ENCODE measurements around the gene LAMC1.

The LAMC1 gene

GRCh38 chr1:183019860-183020259, 3.4 kb upstream of the LAMC1 start:
- WGBS (ENCODE audit: insufficient coverage, insufficient read length): no CpG with 5 or more reads among the region's 1 CpG
- Histone ChIP-seq H3K27me3 (ENCODE audit: control insufficient read depth, insufficient read depth, low read length) (no peaks in the 10 kb centered on the region), H3K27ac (ENCODE audit: low read length) (no peak overlapping the region), H3K4me3 (ENCODE audit: low read length) (no peak overlapping the region), H3K9me3 (ENCODE audit: control insufficient read depth, insufficient read depth, low read length) (no peaks in the 10 kb centered on the region), H3K4me1 (ENCODE audit: control insufficient read depth, insufficient read depth, low read length) (no peaks in the 10 kb centered on the region; the same call in 1 of the 2 replicates), H3K36me3 (ENCODE audit: control insufficient read depth, insufficient read depth, low read length) (no peaks in the 10 kb centered on the region)
- DNase-seq (ENCODE audit: low read depth, low spot score): no peak

- no peaks in the 10 kb centered on the region for H3K27me3 ChIP-seq (ENCODE audit: control insufficient read depth, insufficient read depth, low read length)
- no peak for DNase-seq (ENCODE audit: low read depth, low spot score)
- no CpG with 5 or more reads among the region's 11 CpGs for WGBS (ENCODE audit: insufficient coverage, insufficient read length)
- H3K4me3 ChIP-seq (ENCODE audit: low read length): no peak overlapping the region; the same call in 1 of the 2 replicates
- no peaks in the 10 kb centered on the region for H3K36me3 ChIP-seq (ENCODE audit: control insufficient read depth, insufficient read depth, low read length)
- H3K27ac ChIP-seq (ENCODE audit: low read length): no peak overlapping the region
- no peaks in the 10 kb centered on the region for H3K9me3 ChIP-seq (ENCODE audit: control insufficient read depth, insufficient read depth, low read length)
- H3K4me1 ChIP-seq (ENCODE audit: control insufficient read depth, insufficient read depth, low read length): no peaks in the 10 kb centered on the region; the same call in 1 of the 2 replicates
These were observed 1.6 kb upstream of the LAMC1 start for GRCh38 chr1:183021405-183022201.

GRCh38 chr1:183022202-183023145, 746 bp upstream of the LAMC1 start:
- Histone ChIP-seq H3K4me3 (ENCODE audit: low read length) (peak overlapping the region; percentile 70; the same call in 1 of the 2 replicates), H3K27me3 (ENCODE audit: control insufficient read depth, insufficient read depth, low read length) (no peaks in the 10 kb centered on the region), H3K27ac (ENCODE audit: low read length) (no peak overlapping the region), H3K4me1 (ENCODE audit: control insufficient read depth, insufficient read depth, low read length) (no peaks in the 10 kb centered on the region; the same call in 1 of the 2 replicates), H3K9me3 (ENCODE audit: control insufficient read depth, insufficient read depth, low read length) (no peaks in the 10 kb centered on the region), H3K36me3 (ENCODE audit: control insufficient read depth, insufficient read depth, low read length) (no peaks in the 10 kb centered on the region)
- no CpG with 5 or more reads among the region's 57 CpGs for WGBS (ENCODE audit: insufficient coverage, insufficient read length)
- peak; percentile 16 for DNase-seq (ENCODE audit: low read depth, low spot score)

- no CpG with 5 or more reads among the region's 68 CpGs for WGBS (ENCODE audit: insufficient coverage, insufficient read length)
These were observed 539 bp downstream of the LAMC1 start for GRCh38 chr1:183023601-183024316.

GRCh38 chr1:183024317-183025009, 1.2 kb downstream of the LAMC1 start:
- Histone ChIP-seq H3K36me3 (ENCODE audit: control insufficient read depth, insufficient read depth, low read length) (no peaks in the 10 kb centered on the region), H3K4me3 (ENCODE audit: low read length) (peak overlapping the region; percentile 90), H3K9me3 (ENCODE audit: control insufficient read depth, insufficient read depth, low read length) (no peaks in the 10 kb centered on the region), H3K27me3 (ENCODE audit: control insufficient read depth, insufficient read depth, low read length) (no peaks in the 10 kb centered on the region; the same call in 1 of the 2 replicates), H3K27ac (ENCODE audit: low read length) (no peak overlapping the region), H3K4me1 (ENCODE audit: control insufficient read depth, insufficient read depth, low read length) (no peaks in the 10 kb centered on the region; the same call in 1 of the 2 replicates)
- DNase-seq (ENCODE audit: low read depth, low spot score): no peak
- WGBS (ENCODE audit: insufficient coverage, insufficient read length): no CpG with 5 or more reads among the region's 14 CpGs

More at GRCh38 chr1:183023601-183024316, 539 bp downstream of the LAMC1 start:
- Histone ChIP-seq H3K9me3 (ENCODE audit: control insufficient read depth, insufficient read depth, low read length) (no peaks in the 10 kb centered on the region), H3K4me1 (ENCODE audit: control insufficient read depth, insufficient read depth, low read length) (no peaks in the 10 kb centered on the region; the same call in 1 of the 2 replicates), H3K36me3 (ENCODE audit: control insufficient read depth, insufficient read depth, low read length) (no peaks in the 10 kb centered on the region), H3K4me3 (ENCODE audit: low read length) (peak overlapping the region; percentile 90), H3K27ac (ENCODE audit: low read length) (no peak overlapping the region), H3K27me3 (ENCODE audit: control insufficient read depth, insufficient read depth, low read length) (no peaks in the 10 kb centered on the region; the same call in 1 of the 2 replicates)
- DNase-seq (ENCODE audit: low read depth, low spot score): peak; percentile 43

- no peak overlapping the region; the same call in 1 of the 2 replicates for H3K4me3 ChIP-seq (ENCODE audit: low read length)
- H3K4me1 ChIP-seq (ENCODE audit: control insufficient read depth, insufficient read depth, low read length): no peaks in the 10 kb centered on the region; the same call in 1 of the 2 replicates
- no peaks in the 10 kb centered on the region for H3K9me3 ChIP-seq (ENCODE audit: control insufficient read depth, insufficient read depth, low read length)
- no peaks in the 10 kb centered on the region for H3K36me3 ChIP-seq (ENCODE audit: control insufficient read depth, insufficient read depth, low read length)
- no peaks in the 10 kb centered on the region; the same call in 1 of the 2 replicates for H3K27me3 ChIP-seq (ENCODE audit: control insufficient read depth, insufficient read depth, low read length)
- H3K27ac ChIP-seq (ENCODE audit: low read length): no peak overlapping the region
- no peak for DNase-seq (ENCODE audit: low read depth, low spot score)
- WGBS (ENCODE audit: insufficient coverage, insufficient read length): no CpG with 5 or more reads among the region's 3 CpGs
These were observed 1.8 kb downstream of the LAMC1 start for GRCh38 chr1:183025010-183025337.

GRCh38 chr1:183025782-183026774, 2.9 kb downstream of the LAMC1 start:
- no peak for DNase-seq (ENCODE audit: low read depth, low spot score)

GRCh38 chr1:183027031-183027430, 3.8 kb downstream of the LAMC1 start:
- H3K9me3 ChIP-seq (ENCODE audit: control insufficient read depth, insufficient read depth, low read length): no peaks in the 10 kb centered on the region
- no peak overlapping the region for H3K27ac ChIP-seq (ENCODE audit: low read length)
- WGBS (ENCODE audit: insufficient coverage, insufficient read length): no CpG with 5 or more reads among the region's 3 CpGs
- no peaks in the 10 kb centered on the region for H3K4me1 ChIP-seq (ENCODE audit: control insufficient read depth, insufficient read depth, low read length)
- H3K36me3 ChIP-seq (ENCODE audit: control insufficient read depth, insufficient read depth, low read length): no peaks in the 10 kb centered on the region
- no peaks in the 10 kb centered on the region; the same call in 1 of the 2 replicates for H3K27me3 ChIP-seq (ENCODE audit: control insufficient read depth, insufficient read depth, low read length)
- no peak for DNase-seq (ENCODE audit: low read depth, low spot score)
- no peak overlapping the region for H3K4me3 ChIP-seq (ENCODE audit: low read length)

More at GRCh38 chr1:183025782-183026774, 2.9 kb downstream of the LAMC1 start:
- H3K9me3 ChIP-seq (ENCODE audit: control insufficient read depth, insufficient read depth, low read length): no peaks in the 10 kb centered on the region
- no peak overlapping the region for H3K27ac ChIP-seq (ENCODE audit: low read length)
- H3K27me3 ChIP-seq (ENCODE audit: control insufficient read depth, insufficient read depth, low read length): no peaks in the 10 kb centered on the region; the same call in 1 of the 2 replicates
- WGBS (ENCODE audit: insufficient coverage, insufficient read length): no CpG with 5 or more reads among the region's 4 CpGs
- no peaks in the 10 kb centered on the region for H3K36me3 ChIP-seq (ENCODE audit: control insufficient read depth, insufficient read depth, low read length)
- H3K4me1 ChIP-seq (ENCODE audit: control insufficient read depth, insufficient read depth, low read length): no peaks in the 10 kb centered on the region; the same call in 1 of the 2 replicates
- no peak overlapping the region for H3K4me3 ChIP-seq (ENCODE audit: low read length)

GRCh38 chr1:183027791-183028190, 4.6 kb downstream of the LAMC1 start:
- no peak overlapping the region for H3K27ac ChIP-seq (ENCODE audit: low read length)
- DNase-seq (ENCODE audit: low read depth, low spot score): no peak
- H3K9me3 ChIP-seq (ENCODE audit: control insufficient read depth, insufficient read depth, low read length): no peaks in the 10 kb centered on the region
- no peaks in the 10 kb centered on the region; the same call in 1 of the 2 replicates for H3K27me3 ChIP-seq (ENCODE audit: control insufficient read depth, insufficient read depth, low read length)
- H3K4me1 ChIP-seq (ENCODE audit: control insufficient read depth, insufficient read depth, low read length): no peaks in the 10 kb centered on the region
- no peak overlapping the region for H3K4me3 ChIP-seq (ENCODE audit: low read length)
- no peaks in the 10 kb centered on the region for H3K36me3 ChIP-seq (ENCODE audit: control insufficient read depth, insufficient read depth, low read length)

Measured in iPS DF 6.9 (cell line).